Vagina (tissue), 2 donors: ENCODE results near the gene FAM120B. TPM values are rescaled to one million over a fixed set of nuclear protein-coding genes. Genes with fewer than 3 reads are reported as not detected.
A peak's percentile ranks its signal among the peaks of the same experiment; 100 is the strongest.

Experiments used
- DNase-seq, 2 donors: peaks; one replicate each; pipeline ENCODE4 v3.0.0-alpha.2; 2017; ENCODE audit errors: extremely low spot score in 2 of 2
- H3K27ac ChIP-seq: fragments of 200-600 bp; sonication (generic); one replicate; pipeline ENCODE4 v1.5.1; 2019
- H3K27me3 ChIP-seq: fragments of 200-600 bp; sonication (generic); one replicate; pipeline ENCODE4 v1.5.1; 2019
- H3K36me3 ChIP-seq, 2 donors: fragments of 200-600 bp; sonication (generic); one replicate each; pipeline ENCODE4 v1.5.1; 2017 to 2019
- H3K4me1 ChIP-seq: fragments of 200-600 bp; sonication (generic); one replicate; pipeline ENCODE4 v1.5.1; 2019
- H3K4me3 ChIP-seq, 2 donors: fragments of 200-600 bp; sonication (generic); 1 replicate in 1 of 2; 2 replicates in 1 of 2; pipeline ENCODE4 v1.5.1; 2016 to 2019
- H3K9me3 ChIP-seq: fragments of 200-600 bp; sonication (generic); one replicate; pipeline ENCODE4 v1.5.1; 2019
- POLR2A ChIP-seq, 2 donors: fragments of 450-650 bp; IDR thresholded peaks; one replicate each; pipeline ENCODE4 v1.6.1; 2017; ENCODE audit warnings: antibody characterized with exemption in 2 of 2, mild to moderate bottlenecking in 2 of 2, moderate library complexity in 2 of 2
- POLR2AphosphoS5 ChIP-seq, 2 donors: sonication (generic); formaldehyde crosslinking; IDR thresholded peaks; one replicate each; pipeline ENCODE4 v1.9.0; 2017; ENCODE audit warnings: antibody characterized with exemption in 2 of 2, mild to moderate bottlenecking in 2 of 2, low read depth in 1 of 2; ENCODE audit not compliant: insufficient read depth in 1 of 2
- intact Hi-C: fragments of 100-400 bp; cut with DNase I; formaldehyde crosslinking; loops from one replicate; pipeline ENCODE4 v1.15.1; 2023
- total RNA-seq: library from RNA; depleted of rRNA; stranded (reverse); fragments of >200 nt; gene quantifications from one replicate; pipeline ENCODE4 v1.2.3, GENCODE V29; 2016
- TF ChIP-seq, protein P1 (sequence below), 3 experiments: fragments of 450-650 bp in 2 of 3; fragments of 200-600 bp in 1 of 3; sonication (generic) in 1 of 3; IDR thresholded peaks; one replicate each; pipeline ENCODE4 v1.5.1; 2017 to 2019; ENCODE audit warnings: antibody characterized with exemption in 3 of 3, mild to moderate bottlenecking in 2 of 3, moderate library complexity in 2 of 3

FAM120B gene
- total RNA-seq, 1 donor from 2014 or later, result 34.6 TPM

DNA sequence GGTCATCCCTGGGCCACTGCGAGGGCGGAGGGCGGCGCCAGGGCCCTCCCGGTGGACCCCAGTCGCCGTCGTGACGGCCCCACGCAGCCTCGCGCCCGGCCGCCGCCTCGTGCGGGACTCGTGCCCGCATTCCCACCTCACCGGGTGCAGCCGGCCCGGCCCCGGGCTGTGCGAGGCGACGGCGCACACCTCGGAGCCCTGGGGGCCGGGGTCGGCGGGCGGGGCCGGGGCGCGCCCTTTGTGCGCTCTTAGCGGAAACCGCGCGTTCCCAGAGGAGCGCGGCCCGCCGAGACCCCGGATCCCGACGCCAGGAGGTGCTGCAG is 10.2 kb upstream of the FAM120B start:
- no peak overlapping the region for H3K27ac ChIP-seq
- H3K9me3 ChIP-seq, result no peaks in the 10 kb centered on the region
- no peak for DNase-seq
- TF ChIP-seq, protein P1, sequence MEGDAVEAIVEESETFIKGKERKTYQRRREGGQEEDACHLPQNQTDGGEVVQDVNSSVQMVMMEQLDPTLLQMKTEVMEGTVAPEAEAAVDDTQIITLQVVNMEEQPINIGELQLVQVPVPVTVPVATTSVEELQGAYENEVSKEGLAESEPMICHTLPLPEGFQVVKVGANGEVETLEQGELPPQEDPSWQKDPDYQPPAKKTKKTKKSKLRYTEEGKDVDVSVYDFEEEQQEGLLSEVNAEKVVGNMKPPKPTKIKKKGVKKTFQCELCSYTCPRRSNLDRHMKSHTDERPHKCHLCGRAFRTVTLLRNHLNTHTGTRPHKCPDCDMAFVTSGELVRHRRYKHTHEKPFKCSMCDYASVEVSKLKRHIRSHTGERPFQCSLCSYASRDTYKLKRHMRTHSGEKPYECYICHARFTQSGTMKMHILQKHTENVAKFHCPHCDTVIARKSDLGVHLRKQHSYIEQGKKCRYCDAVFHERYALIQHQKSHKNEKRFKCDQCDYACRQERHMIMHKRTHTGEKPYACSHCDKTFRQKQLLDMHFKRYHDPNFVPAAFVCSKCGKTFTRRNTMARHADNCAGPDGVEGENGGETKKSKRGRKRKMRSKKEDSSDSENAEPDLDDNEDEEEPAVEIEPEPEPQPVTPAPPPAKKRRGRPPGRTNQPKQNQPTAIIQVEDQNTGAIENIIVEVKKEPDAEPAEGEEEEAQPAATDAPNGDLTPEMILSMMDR (IDR thresholded peaks at IDR 0.05), result no peak
- no peak for TF ChIP-seq POLR2AphosphoS5 (IDR thresholded peaks at IDR 0.05; ENCODE audit: insufficient read depth in 1 of 2, low read depth in 1 of 2)
- no peak for TF ChIP-seq POLR2A (IDR thresholded peaks at IDR 0.05)
- H3K4me1 ChIP-seq, result peaks cover 45% of the 10 kb centered on the region
- H3K27me3 ChIP-seq, result peaks cover 7% of the 10 kb centered on the region
- peak overlapping the region; percentile 46 to 58 for H3K4me3 ChIP-seq
- intact Hi-C loops, result loop anchor here (10.0 kb wide), 1 partner anchor 462 kb away; no protein-coding TSS in a partner anchor
- no peaks in the 10 kb centered on the region for H3K36me3 ChIP-seq

DNA sequence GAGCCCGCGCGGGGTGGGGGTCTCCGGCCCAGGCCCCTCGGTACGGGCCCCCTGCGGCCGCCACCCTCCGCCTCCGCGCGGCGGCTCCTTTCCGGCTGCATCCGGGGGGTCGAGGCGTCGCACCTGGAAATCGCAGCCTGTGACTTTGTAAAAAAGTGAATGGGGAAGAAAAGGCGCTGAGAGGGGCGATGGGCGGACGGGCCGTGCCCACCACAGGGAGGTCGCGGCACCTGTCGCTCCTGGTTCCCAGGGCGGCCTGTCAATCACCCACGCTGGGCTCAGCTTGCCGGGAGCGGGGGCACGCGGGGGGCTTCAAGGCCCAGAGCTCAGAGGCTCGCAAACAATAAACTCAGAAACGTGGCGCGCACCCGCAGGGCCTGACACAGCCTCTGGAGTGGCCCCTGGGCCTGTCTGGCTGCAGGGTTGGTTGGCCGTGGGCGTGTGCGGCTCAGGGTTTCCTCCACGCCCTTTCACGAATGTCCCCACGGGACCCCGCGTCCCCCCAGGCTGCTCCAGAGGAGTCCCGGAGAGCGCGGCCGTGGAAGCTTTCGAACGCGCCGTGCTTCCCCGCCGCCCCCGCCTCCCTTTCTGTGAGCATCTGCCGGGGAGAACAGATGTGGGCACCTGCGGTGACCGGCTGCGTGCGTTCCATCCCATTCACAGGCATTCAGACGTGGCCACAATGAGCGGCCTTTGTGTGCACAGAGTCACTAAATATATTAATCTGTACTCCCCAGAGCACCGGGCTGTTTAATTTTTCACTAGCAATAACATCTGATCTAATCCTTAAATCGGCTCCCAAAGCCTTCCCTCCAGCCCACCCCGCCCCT is 9.6 kb upstream of the FAM120B start:
- intact Hi-C loops, result loop anchor here (10.0 kb wide), 1 partner anchor 462 kb away; no protein-coding TSS in a partner anchor
- H3K9me3 ChIP-seq, result no peaks in the 10 kb centered on the region
- peaks cover 7% of the 10 kb centered on the region for H3K27me3 ChIP-seq
- no peaks in the 10 kb centered on the region for H3K36me3 ChIP-seq
- TF ChIP-seq POLR2AphosphoS5 (IDR thresholded peaks at IDR 0.05; ENCODE audit: insufficient read depth in 1 of 2, low read depth in 1 of 2) (no peak), POLR2A (IDR thresholded peaks at IDR 0.05) (no peak)
- TF ChIP-seq, protein P1 (IDR thresholded peaks at IDR 0.05), result no peak
- DNase-seq, result no peak
- peaks cover 39% of the 10 kb centered on the region for H3K4me1 ChIP-seq
- H3K4me3 ChIP-seq, result peak overlapping the region; percentile 46 to 58
- H3K27ac ChIP-seq, result no peak overlapping the region

DNA sequence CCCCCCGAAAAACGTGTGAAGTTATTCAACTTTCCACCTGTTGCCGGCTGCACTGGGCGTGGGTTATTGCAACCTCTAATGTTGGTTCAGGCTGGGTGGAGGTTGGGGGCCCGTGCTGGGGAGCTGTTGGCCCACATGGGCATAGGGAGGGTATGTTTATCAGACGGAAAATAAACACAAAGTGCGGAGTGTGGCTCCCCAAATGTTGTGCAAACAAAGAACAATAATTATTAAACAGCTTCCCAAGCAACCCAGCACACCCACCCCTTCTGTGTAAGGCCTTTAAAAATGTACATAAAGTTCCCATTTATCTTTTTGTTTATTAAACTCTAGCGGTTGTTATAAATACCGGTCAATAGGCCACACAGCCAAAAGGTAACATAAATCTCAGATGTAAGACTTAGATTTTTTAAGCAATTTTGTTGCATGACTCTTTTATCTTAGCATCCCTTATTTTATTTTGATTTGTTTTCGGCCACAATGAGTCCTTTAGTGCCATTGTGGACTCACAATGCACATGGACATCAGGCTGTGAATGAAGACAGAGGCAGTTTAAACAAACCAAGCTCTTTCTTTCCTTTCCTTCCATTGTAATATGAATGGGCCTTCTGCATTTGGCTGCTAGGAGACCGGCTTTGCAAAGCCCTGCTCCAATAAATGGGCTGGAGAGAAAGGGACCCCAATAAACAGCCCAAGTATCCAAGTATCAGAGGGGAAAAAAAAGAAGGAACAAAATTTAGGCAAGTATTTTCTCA is 8.8 kb upstream of the FAM120B start:
- intact Hi-C loops, result loop anchor here (10.0 kb wide), 1 partner anchor 463 kb away; no protein-coding TSS in a partner anchor
- H3K36me3 ChIP-seq, result no peaks in the 10 kb centered on the region
- H3K27me3 ChIP-seq, result peaks cover 7% of the 10 kb centered on the region
- DNase-seq, result no peak
- H3K27ac ChIP-seq, result no peak overlapping the region
- no peak for TF ChIP-seq POLR2AphosphoS5 (IDR thresholded peaks at IDR 0.05; ENCODE audit: insufficient read depth in 1 of 2, low read depth in 1 of 2)
- TF ChIP-seq, protein P1 (IDR thresholded peaks at IDR 0.05), result no peak
- TF ChIP-seq POLR2A (IDR thresholded peaks at IDR 0.05), result no peak
- no peaks in the 10 kb centered on the region for H3K9me3 ChIP-seq
- no peak overlapping the region for H3K4me3 ChIP-seq
- H3K4me1 ChIP-seq, result peaks cover 31% of the 10 kb centered on the region

DNA sequence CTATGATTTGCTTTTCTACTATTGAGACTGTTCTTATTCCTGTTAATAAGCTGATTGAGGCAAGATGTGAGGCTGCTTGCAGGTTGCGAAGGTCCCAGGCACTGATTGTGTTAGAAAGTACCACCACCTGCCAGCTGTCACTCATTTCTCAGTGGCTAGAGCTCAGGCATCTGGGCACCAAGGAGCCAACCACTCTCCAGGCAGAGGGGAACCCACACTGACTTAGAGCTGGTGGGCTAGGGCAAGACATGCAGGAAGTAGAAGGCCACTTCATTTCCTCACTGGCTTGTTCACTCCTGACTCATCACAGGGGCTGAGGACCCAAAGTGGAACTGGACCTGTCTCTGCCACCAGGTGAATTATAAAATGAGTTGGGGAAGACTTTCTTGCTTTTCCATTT is 7.9 kb upstream of the FAM120B start:
- Histone ChIP-seq H3K36me3 (no peaks in the 10 kb centered on the region), H3K9me3 (no peaks in the 10 kb centered on the region), H3K27ac (no peak overlapping the region), H3K4me3 (no peak overlapping the region), H3K27me3 (peaks cover 7% of the 10 kb centered on the region), H3K4me1 (peaks cover 26% of the 10 kb centered on the region)
- TF ChIP-seq, protein P1 (IDR thresholded peaks at IDR 0.05), result no peak
- intact Hi-C loops, result loop anchor here (10.0 kb wide), 1 partner anchor 464 kb away; no protein-coding TSS in a partner anchor
- DNase-seq, result no peak
